Measurements from ENCODE around the gene PDAP1.
A peak's percentile ranks its signal among the peaks of the same experiment; 100 is the strongest.
"Not testable (repeated sequence)": the region's sequence is repeated elsewhere in the genome, so short reads cannot be mapped to it uniquely, and the experiment has no call there.

Gene PDAP1

GRCh38 chr7:99446096-99446495, 37.7 kb upstream of the PDAP1 start:
- DNase-seq: no peak
- no peaks in the 10 kb centered on the region for H3K27me3 ChIP-seq (replicated peaks)
- in situ Hi-C loops (cut with HindIII; ENCODE audit: low pct_ligation_motif_present, low sequenced_read_pairs): no loop called here
- no peak overlapping the region for H3K27ac ChIP-seq
- no peak overlapping the region for H3K4me3 ChIP-seq (ENCODE audit: low read depth, low read length)
- peaks cover 45% of the 10 kb centered on the region for H3K36me3 ChIP-seq (replicated peaks)
- no peak for TF ChIP-seq CTCF (IDR thresholded peaks at IDR 0.05; ENCODE audit: low read depth, low read length, missing control alignments)

- H3K36me3 ChIP-seq (replicated peaks): peaks cover 9% of the 10 kb centered on the region
- H3K27me3 ChIP-seq (replicated peaks): no peaks in the 10 kb centered on the region
- TF ChIP-seq CTCF (IDR thresholded peaks at IDR 0.05; ENCODE audit: low read depth, low read length, missing control alignments): no peak
- DNase-seq: no peak
- in situ Hi-C loops (cut with HindIII; ENCODE audit: low pct_ligation_motif_present, low sequenced_read_pairs): no loop called here
- H3K27ac ChIP-seq: no peak overlapping the region
- peak overlapping the region; percentile 94 for H3K4me3 ChIP-seq (ENCODE audit: low read depth, low read length)
These were observed 31.8 kb upstream of the PDAP1 start for GRCh38 chr7:99440195-99440594.

GRCh38 chr7:99438573-99439480, 30.4 kb upstream of the PDAP1 start, which contains the start of the genes CPSF4 and PTCD1:
TSS of gene CPSF4 (plus strand) at chr7:99438943. CDS start at chr7:99439083, 140 bp downstream.
TSS of gene PTCD1 (minus strand) at chr7:99438798. CDS start at chr7:99435242, 3,556 bp downstream.
- in situ Hi-C loops (cut with HindIII; ENCODE audit: low pct_ligation_motif_present, low sequenced_read_pairs): no loop called here
- Histone ChIP-seq H3K4me3 (ENCODE audit: low read depth, low read length) (peak within 1 kb of the TSS; percentile 94), H3K27ac (peak within 1 kb of the TSS; percentile 71), H3K36me3 (replicated peaks) (peaks cover 9% of the 10 kb centered on the region), H3K27me3 (replicated peaks) (no peaks in the 10 kb centered on the region)
- TF ChIP-seq CTCF (IDR thresholded peaks at IDR 0.05; ENCODE audit: low read depth, low read length, missing control alignments): no peak
- DNase-seq: peak; percentile 94

GRCh38 chr7:99437946-99438572, 29.7 kb upstream of the PDAP1 start:
- DNase-seq: no peak
- in situ Hi-C loops (cut with HindIII; ENCODE audit: low pct_ligation_motif_present, low sequenced_read_pairs): no loop called here
- Histone ChIP-seq H3K27me3 (replicated peaks) (no peaks in the 10 kb centered on the region), H3K36me3 (replicated peaks) (peaks cover 16% of the 10 kb centered on the region), H3K4me3 (ENCODE audit: low read depth, low read length) (peak overlapping the region; percentile 94), H3K27ac (peak overlapping the region; percentile 2)
- TF ChIP-seq CTCF (IDR thresholded peaks at IDR 0.05; ENCODE audit: low read depth, low read length, missing control alignments): no peak

- peaks cover 44% of the 10 kb centered on the region for H3K36me3 ChIP-seq (replicated peaks)
- in situ Hi-C loops (cut with HindIII; ENCODE audit: low pct_ligation_motif_present, low sequenced_read_pairs): no loop called here
- no peak overlapping the region for H3K27ac ChIP-seq
- TF ChIP-seq CTCF (IDR thresholded peaks at IDR 0.05; ENCODE audit: low read depth, low read length, missing control alignments): no peak
- H3K27me3 ChIP-seq (replicated peaks): no peaks in the 10 kb centered on the region
- no peak overlapping the region for H3K4me3 ChIP-seq (ENCODE audit: low read depth, low read length)
- no peak for DNase-seq
These were observed 24.8 kb upstream of the PDAP1 start for GRCh38 chr7:99433158-99433557.

- in situ Hi-C loops (cut with HindIII; ENCODE audit: low pct_ligation_motif_present, low sequenced_read_pairs); H3K27ac ChIP-seq; DNase-seq; H3K4me3 ChIP-seq (ENCODE audit: low read depth, low read length); H3K27me3 ChIP-seq (replicated peaks): not testable (repeated sequence)
- peaks cover 47% of the 10 kb centered on the region for H3K36me3 ChIP-seq (replicated peaks)
These were observed 23.6 kb upstream of the PDAP1 start for GRCh38 chr7:99431756-99432540.

All from brain microvascular endothelial cell (primary cell).